ENCODE measurements around the gene SPDYE16. TPM values are rescaled to one million over a fixed set of nuclear protein-coding genes. Genes with fewer than 3 reads are reported as not detected.
"Not testable (repeated sequence)": the region's sequence is repeated elsewhere in the genome, so short reads cannot be mapped to it uniquely, and the experiment has no call there.

The SPDYE16 gene
- total RNA-seq, 2 experiments from 2014 or later: 0.21 to 0.88 TPM

DNA sequence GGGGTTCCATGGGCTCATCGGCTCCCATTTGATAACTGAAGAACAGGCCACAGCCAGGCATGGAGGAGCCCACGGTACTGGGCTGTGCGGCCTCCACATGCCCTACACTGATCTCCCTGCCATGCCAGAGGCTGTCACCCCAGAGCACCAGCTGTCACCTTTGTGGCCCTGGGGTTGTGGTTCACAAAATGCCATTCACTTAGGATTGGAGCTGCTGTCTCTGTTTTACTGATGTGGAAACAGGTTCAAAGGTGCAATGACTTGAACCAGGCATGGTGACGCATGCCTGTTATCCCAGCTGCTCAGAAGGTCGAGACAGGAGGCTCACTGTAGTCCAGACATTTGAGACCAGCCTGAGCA is 37.0 kb downstream of the SPDYE16 start:
- ChIA-PET CTCF (ENCODE audit: unreplicated experiment) (no interaction called here), POLR2A (no interaction called here)
- Histone ChIP-seq H3K79me2 (ENCODE audit: insufficient read depth, low read depth, low read length) (no peaks in the 10 kb centered on the region), H3K9me3 (ENCODE audit: low read length) (no peaks in the 10 kb centered on the region), H3K36me3 (ENCODE audit: insufficient read depth, low read length) (no peaks in the 10 kb centered on the region), H3K4me2 (ENCODE audit: low read length) (no peak overlapping the region), H3K4me3 (ENCODE audit: low read depth, low read length, poor library complexity, severe bottlenecking) (no peak overlapping the region), H2AFZ (ENCODE audit: low read length) (no peak overlapping the region), H4K20me1 (ENCODE audit: insufficient read depth, low read length) (no peaks in the 10 kb centered on the region), H3K4me1 (ENCODE audit: insufficient read depth, low read length, poor library complexity, severe bottlenecking) (no peaks in the 10 kb centered on the region), H3K9me2 (ENCODE audit: insufficient read depth, low read length) (no peaks in the 10 kb centered on the region), H3K27ac (ENCODE audit: low read depth, low read length, poor library complexity, severe bottlenecking) (no peak overlapping the region)
- DNase-seq (ENCODE audit: low spot score): no peak
- TF ChIP-seq, protein P1, sequence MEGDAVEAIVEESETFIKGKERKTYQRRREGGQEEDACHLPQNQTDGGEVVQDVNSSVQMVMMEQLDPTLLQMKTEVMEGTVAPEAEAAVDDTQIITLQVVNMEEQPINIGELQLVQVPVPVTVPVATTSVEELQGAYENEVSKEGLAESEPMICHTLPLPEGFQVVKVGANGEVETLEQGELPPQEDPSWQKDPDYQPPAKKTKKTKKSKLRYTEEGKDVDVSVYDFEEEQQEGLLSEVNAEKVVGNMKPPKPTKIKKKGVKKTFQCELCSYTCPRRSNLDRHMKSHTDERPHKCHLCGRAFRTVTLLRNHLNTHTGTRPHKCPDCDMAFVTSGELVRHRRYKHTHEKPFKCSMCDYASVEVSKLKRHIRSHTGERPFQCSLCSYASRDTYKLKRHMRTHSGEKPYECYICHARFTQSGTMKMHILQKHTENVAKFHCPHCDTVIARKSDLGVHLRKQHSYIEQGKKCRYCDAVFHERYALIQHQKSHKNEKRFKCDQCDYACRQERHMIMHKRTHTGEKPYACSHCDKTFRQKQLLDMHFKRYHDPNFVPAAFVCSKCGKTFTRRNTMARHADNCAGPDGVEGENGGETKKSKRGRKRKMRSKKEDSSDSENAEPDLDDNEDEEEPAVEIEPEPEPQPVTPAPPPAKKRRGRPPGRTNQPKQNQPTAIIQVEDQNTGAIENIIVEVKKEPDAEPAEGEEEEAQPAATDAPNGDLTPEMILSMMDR (conservative IDR thresholded peaks at IDR 0.05; ENCODE audit: low read length): no peak
- TF ChIP-seq EZH2phosphoT487 (IDR thresholded peaks at IDR 0.05; ENCODE audit: borderline replicate concordance, low read depth, low read length): no peak
- no TSS peak for BruUV-seq (replicated peaks)
- intact Hi-C loops (cut with micrococcal nuclease; ENCODE audit: unreplicated experiment): no loop called here

DNA sequence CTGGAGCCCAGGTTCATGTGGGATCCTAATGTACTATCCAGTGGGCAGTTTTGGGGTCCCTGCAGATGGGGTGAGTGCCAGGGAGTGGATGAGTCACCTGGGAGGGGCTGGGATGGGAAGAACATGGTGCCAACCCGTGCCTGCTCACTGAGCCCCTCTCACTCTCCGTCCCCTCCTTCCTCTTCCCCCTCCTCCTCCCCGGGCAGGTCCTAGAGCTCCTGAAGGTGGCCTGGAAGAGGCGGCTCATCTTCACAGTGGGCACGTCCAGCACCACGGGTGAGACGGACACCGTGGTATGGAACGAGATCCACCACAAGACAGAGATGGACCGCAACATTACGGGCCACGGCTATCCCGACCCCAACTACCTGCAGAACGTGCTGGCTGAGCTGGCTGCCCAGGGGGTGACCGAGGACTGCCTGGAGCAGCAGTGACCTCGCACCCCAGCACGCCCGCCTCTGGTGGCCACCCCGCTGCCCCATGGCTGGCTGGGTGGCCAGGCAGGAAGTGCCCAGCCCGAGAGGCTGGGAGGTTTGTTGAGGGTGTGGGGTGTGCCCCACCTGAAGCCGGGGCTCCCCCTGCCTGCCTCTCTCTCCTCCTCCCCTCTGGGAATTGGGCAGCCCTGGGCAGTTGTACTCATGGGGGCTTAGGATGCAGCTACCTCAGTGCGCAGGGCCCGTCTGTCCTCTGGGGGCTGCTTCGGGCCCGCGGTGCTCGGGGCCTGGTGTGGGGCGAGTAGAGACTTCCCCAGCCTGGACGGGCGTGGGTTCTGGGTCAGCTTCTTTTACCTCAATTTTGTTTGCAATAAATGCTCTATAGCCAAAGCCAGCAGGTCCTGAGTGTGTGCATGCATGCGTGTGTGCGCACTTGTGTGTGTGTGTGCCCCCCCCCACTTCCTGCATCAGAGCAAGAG is 37.7 kb downstream of the SPDYE16 start:
- Histone ChIP-seq H3K9me3 (ENCODE audit: low read length) (no peaks in the 10 kb centered on the region), H3K36me3 (ENCODE audit: insufficient read depth, low read length) (no peaks in the 10 kb centered on the region), H3K27ac (ENCODE audit: low read depth, low read length, poor library complexity, severe bottlenecking) (no peak overlapping the region), H3K4me2 (ENCODE audit: low read length) (no peak overlapping the region), H3K4me3 (ENCODE audit: low read depth, low read length, poor library complexity, severe bottlenecking) (no peak overlapping the region), H3K9me2 (ENCODE audit: insufficient read depth, low read length) (no peaks in the 10 kb centered on the region), H4K20me1 (ENCODE audit: insufficient read depth, low read length) (no peaks in the 10 kb centered on the region), H3K79me2 (ENCODE audit: insufficient read depth, low read depth, low read length) (no peaks in the 10 kb centered on the region), H2AFZ (ENCODE audit: low read length) (no peak overlapping the region), H3K4me1 (ENCODE audit: insufficient read depth, low read length, poor library complexity, severe bottlenecking) (no peaks in the 10 kb centered on the region)
- BruUV-seq (replicated peaks): no TSS peak
- intact Hi-C loops (cut with micrococcal nuclease; ENCODE audit: unreplicated experiment): no loop called here
- no peak for TF ChIP-seq EZH2phosphoT487 (IDR thresholded peaks at IDR 0.05; ENCODE audit: borderline replicate concordance, low read depth, low read length)
- TF ChIP-seq, protein P1 (conservative IDR thresholded peaks at IDR 0.05; ENCODE audit: low read length): no peak
- DNase-seq (ENCODE audit: low spot score): no peak
- ChIA-PET POLR2A (no interaction called here), CTCF (ENCODE audit: unreplicated experiment) (no interaction called here)

DNA sequence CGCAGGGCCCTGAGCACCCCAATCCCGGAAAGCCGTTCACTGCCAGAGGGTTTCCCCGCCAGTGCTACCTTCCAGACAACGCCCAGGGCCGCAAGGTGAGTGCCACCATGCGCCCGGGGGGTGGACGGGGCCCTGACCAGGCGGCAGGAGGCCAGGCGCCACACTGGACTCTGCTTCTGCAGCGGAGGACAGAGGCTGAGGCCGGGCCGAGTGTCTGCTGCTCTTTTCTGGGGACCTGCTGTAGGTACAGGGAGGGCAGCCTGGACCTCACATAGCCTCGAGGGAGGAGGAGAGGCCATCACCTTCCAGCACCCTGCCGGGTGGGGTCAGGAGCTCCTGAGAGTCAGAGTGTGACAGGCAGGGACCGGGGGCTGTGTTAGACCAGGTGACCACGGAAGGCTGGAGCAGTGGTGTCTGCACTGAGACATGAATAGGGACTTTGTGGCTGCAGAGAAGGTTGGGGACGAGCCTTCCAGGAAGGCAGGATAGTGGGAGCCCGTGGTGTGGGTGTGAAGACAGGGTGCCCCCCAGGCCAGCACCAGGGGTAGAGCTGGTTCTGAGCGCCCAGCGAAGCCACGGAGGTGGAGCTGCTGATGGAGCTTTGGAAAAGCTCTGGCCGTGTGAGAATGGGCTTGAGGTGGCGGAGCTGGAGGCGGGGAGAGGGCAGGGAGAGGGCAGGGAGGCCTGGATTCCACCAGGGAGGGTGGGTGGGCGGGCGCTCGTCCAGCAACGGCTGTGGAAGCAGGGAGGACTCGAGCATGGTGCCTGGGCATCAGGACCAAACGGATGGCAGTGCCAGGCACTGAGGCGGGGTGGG is 38.5 kb downstream of the SPDYE16 start:
- H3K9me2 ChIP-seq (ENCODE audit: insufficient read depth, low read length); CTCF ChIA-PET (ENCODE audit: unreplicated experiment); H3K79me2 ChIP-seq (ENCODE audit: insufficient read depth, low read depth, low read length); H3K4me1 ChIP-seq (ENCODE audit: insufficient read depth, low read length, poor library complexity, severe bottlenecking); H4K20me1 ChIP-seq (ENCODE audit: insufficient read depth, low read length); POLR2A ChIA-PET; H3K36me3 ChIP-seq (ENCODE audit: insufficient read depth, low read length); DNase-seq (ENCODE audit: low spot score); BruUV-seq (replicated peaks); H3K4me3 ChIP-seq (ENCODE audit: low read depth, low read length, poor library complexity, severe bottlenecking); H2AFZ ChIP-seq (ENCODE audit: low read length); intact Hi-C loops (cut with micrococcal nuclease; ENCODE audit: unreplicated experiment); H3K9me3 ChIP-seq (ENCODE audit: low read length); H3K4me2 ChIP-seq (ENCODE audit: low read length); H3K27ac ChIP-seq (ENCODE audit: low read depth, low read length, poor library complexity, severe bottlenecking): not testable (repeated sequence)

DNA sequence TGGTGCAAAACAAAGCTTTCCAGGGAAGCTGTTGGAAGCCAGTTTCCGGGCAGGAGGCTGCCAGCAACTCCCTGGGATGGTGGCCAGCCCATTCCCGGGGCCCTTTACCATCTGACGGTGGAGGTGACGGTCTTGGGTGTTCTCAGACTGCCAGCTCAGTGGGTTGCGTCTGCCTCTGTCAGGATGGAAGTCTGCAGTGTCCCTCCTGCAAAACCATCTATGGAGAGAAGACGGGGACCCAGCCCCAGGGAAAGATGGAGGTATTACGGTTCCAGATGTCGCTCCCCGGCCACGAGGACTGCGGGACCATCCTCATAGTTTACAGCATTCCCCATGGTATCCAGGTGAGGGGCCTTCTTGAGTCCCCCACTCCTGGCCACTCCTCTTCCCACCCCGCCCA is 39.9 kb downstream of the SPDYE16 start:
- H3K79me2 ChIP-seq (ENCODE audit: insufficient read depth, low read depth, low read length); H3K36me3 ChIP-seq (ENCODE audit: insufficient read depth, low read length); H3K9me3 ChIP-seq (ENCODE audit: low read length); H3K4me1 ChIP-seq (ENCODE audit: insufficient read depth, low read length, poor library complexity, severe bottlenecking); H3K27ac ChIP-seq (ENCODE audit: low read depth, low read length, poor library complexity, severe bottlenecking); CTCF ChIA-PET (ENCODE audit: unreplicated experiment); BruUV-seq (replicated peaks); DNase-seq (ENCODE audit: low spot score); POLR2A ChIA-PET; intact Hi-C loops (cut with micrococcal nuclease; ENCODE audit: unreplicated experiment); H3K4me2 ChIP-seq (ENCODE audit: low read length); H2AFZ ChIP-seq (ENCODE audit: low read length); H3K9me2 ChIP-seq (ENCODE audit: insufficient read depth, low read length); H3K4me3 ChIP-seq (ENCODE audit: low read depth, low read length, poor library complexity, severe bottlenecking); H4K20me1 ChIP-seq (ENCODE audit: insufficient read depth, low read length): not testable (repeated sequence)

DNA sequence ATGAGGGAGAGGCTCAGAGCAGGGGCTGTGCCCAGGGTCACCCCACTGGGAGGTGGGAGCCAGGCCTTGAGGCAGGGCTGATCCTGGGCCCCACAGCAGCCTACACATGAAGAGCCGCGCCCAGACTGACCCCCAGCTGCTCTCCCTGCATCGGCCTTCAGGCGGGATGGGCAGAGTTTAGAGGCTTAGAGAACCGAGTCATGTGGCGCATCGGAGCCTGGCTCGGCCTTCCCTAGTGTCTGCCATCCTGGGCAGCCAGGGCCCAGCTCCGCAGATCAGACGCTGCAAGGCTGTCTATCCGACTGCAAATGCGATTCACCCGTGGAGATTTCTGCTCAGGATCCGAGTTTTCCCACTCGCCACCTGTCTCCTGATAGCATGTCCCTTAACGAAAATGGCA is 40.3 kb downstream of the SPDYE16 start:
- BruUV-seq (replicated peaks); H3K4me3 ChIP-seq (ENCODE audit: low read depth, low read length, poor library complexity, severe bottlenecking); intact Hi-C loops (cut with micrococcal nuclease; ENCODE audit: unreplicated experiment): not testable (repeated sequence)

More for the DNA sequence above, 40.3 kb downstream of the SPDYE16 start:
- POLR2A ChIA-PET; DNase-seq (ENCODE audit: low spot score); H3K9me3 ChIP-seq (ENCODE audit: low read length); H3K9me2 ChIP-seq (ENCODE audit: insufficient read depth, low read length); H3K27ac ChIP-seq (ENCODE audit: low read depth, low read length, poor library complexity, severe bottlenecking); H3K4me1 ChIP-seq (ENCODE audit: insufficient read depth, low read length, poor library complexity, severe bottlenecking); H3K4me2 ChIP-seq (ENCODE audit: low read length); H4K20me1 ChIP-seq (ENCODE audit: insufficient read depth, low read length); H3K79me2 ChIP-seq (ENCODE audit: insufficient read depth, low read depth, low read length); H3K36me3 ChIP-seq (ENCODE audit: insufficient read depth, low read length); CTCF ChIA-PET (ENCODE audit: unreplicated experiment); H2AFZ ChIP-seq (ENCODE audit: low read length): not testable (repeated sequence)

Measured in OCI-LY7 (cell line).